ENCODE results near the gene MALSU1.

DNA sequence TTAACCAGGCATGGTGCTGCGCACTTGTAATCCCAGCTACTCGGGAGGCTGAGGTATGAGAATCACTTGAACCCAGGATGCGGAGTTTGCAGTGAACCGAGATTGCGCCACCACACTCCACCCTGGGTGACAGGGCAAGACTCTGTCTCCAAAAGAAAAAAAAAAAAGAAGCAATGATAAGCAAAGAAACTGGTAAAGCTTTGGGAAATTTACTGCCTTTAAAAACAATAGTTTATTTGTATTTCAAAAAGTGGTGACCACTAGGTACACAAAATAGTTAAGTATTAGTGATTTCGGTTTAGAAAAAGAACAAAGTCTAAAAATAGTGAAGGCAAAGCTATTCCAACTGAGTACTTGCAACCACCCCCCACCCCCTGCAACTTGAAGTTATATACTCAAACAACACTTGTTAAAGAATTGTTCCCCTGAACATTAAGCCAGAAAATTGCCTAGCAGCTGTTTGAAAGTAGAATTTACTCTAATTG is 37.7 kb downstream of the MALSU1 start:
- TF ChIP-seq, protein P1, sequence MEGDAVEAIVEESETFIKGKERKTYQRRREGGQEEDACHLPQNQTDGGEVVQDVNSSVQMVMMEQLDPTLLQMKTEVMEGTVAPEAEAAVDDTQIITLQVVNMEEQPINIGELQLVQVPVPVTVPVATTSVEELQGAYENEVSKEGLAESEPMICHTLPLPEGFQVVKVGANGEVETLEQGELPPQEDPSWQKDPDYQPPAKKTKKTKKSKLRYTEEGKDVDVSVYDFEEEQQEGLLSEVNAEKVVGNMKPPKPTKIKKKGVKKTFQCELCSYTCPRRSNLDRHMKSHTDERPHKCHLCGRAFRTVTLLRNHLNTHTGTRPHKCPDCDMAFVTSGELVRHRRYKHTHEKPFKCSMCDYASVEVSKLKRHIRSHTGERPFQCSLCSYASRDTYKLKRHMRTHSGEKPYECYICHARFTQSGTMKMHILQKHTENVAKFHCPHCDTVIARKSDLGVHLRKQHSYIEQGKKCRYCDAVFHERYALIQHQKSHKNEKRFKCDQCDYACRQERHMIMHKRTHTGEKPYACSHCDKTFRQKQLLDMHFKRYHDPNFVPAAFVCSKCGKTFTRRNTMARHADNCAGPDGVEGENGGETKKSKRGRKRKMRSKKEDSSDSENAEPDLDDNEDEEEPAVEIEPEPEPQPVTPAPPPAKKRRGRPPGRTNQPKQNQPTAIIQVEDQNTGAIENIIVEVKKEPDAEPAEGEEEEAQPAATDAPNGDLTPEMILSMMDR (IDR thresholded peaks at IDR 0.05): no peak
- TF ChIP-seq POLR2A (IDR thresholded peaks at IDR 0.05): no peak
- TF ChIP-seq EP300 (IDR thresholded peaks at IDR 0.05): no peak

Measured in ovary (tissue), 3 donors.